IMR-90 (cell line): ENCODE data around the gene TIFAB. TPM values are rescaled to one million over a fixed set of nuclear protein-coding genes. Genes with fewer than 3 reads are reported as not detected.

Experiments
- ATAC-seq: fragments of 200-7000 bp; cut with Tn5 transposase; 2 replicates; pipeline ENCODE4 v1.9.1; 2020; ENCODE audit warnings: low read depth, mild to moderate bottlenecking, moderate library complexity
- BruUV-seq: library from RNA; stranded (reverse); fragments of 400-500 nt; replicated peaks from 2 replicates; lab custom pipeline; 2021; lab: Mats Ljungman, UMichigan
- CTCF ChIA-PET: fragments of 300-600 bp; formaldehyde crosslinking; extraction: SDS; loops from one replicate; lab custom pipeline; 2021; ENCODE audit warnings: antibody characterized with exemption; lab: Yijun Ruan, JAX
- POLR2A ChIA-PET: fragments of 300-600 bp; sonication (Branson Sonifier 250); formaldehyde crosslinking; loops from one replicate; lab custom pipeline; 2022; ENCODE audit warnings: antibody characterized with exemption; ENCODE audit not compliant: unreplicated experiment; lab: Charles Lee
- DNase-seq: peaks from one replicate; pipeline ENCODE4 v3.0.0; 2013
- H2AFZ ChIP-seq: replicated peaks from 2 replicates; pipeline ENCODE3; 2013; ENCODE audit warnings: low read length, mild to moderate bottlenecking; ENCODE audit not compliant: poor library complexity
- H2AK5ac ChIP-seq: 2 replicates; pipeline ENCODE4 v1.6.1; 2013; ENCODE audit warnings: low read depth, low read length, inconsistent platforms
- H2AK9ac ChIP-seq: replicated peaks from 2 replicates; pipeline ENCODE3; 2013; ENCODE audit warnings: mild to moderate bottlenecking, low read depth, low read length, moderate library complexity; ENCODE audit not compliant: poor library complexity
- H2BK120ac ChIP-seq: 2 replicates; pipeline ENCODE4 v1.6.1; 2013; ENCODE audit warnings: low read depth, low read length, inconsistent platforms
- H2BK15ac ChIP-seq: 3 replicates; pipeline ENCODE4 v1.6.1; 2013; ENCODE audit warnings: low read depth, low read length, inconsistent platforms
- H2BK20ac ChIP-seq: 2 replicates; pipeline ENCODE4 v1.6.1; 2013; ENCODE audit warnings: low read depth, mild to moderate bottlenecking, inconsistent platforms, low read length, moderate library complexity
- H2BK5ac ChIP-seq: 2 replicates; pipeline ENCODE4 v1.6.1; 2013; ENCODE audit warnings: mild to moderate bottlenecking, low read depth, low read length, inconsistent platforms; ENCODE audit not compliant: poor library complexity, severe bottlenecking
- H3K14ac ChIP-seq: replicated peaks from 2 replicates; pipeline ENCODE4 v1.6.1; 2013; ENCODE audit warnings: low read depth, low read length, inconsistent platforms
- H3K18ac ChIP-seq: 2 replicates; pipeline ENCODE4 v1.6.1; 2013; ENCODE audit warnings: low read depth, low read length, control low read depth
- H3K23ac ChIP-seq: 2 replicates; pipeline ENCODE4 v1.6.1; 2013; ENCODE audit warnings: low read depth, low read length, inconsistent platforms
- H3K27ac ChIP-seq: 2 replicates; pipeline ENCODE4 v1.5.1; 2013; ENCODE audit warnings: mild to moderate bottlenecking, control low read depth, low read length; ENCODE audit not compliant: insufficient read depth
- H3K27me3 ChIP-seq: 2 replicates; pipeline ENCODE4 v1.6.1; 2013; ENCODE audit warnings: low read length; ENCODE audit not compliant: control insufficient read depth, insufficient read depth
- H3K36me3 ChIP-seq: 2 replicates; pipeline ENCODE4 v1.6.1; 2013; ENCODE audit warnings: low read length, mixed read lengths; ENCODE audit not compliant: control insufficient read depth, insufficient read depth
- H3K4ac ChIP-seq: 2 replicates; pipeline ENCODE4 v1.6.1; 2013; ENCODE audit warnings: low read depth, low read length, inconsistent platforms
- H3K4me1 ChIP-seq: 2 replicates; pipeline ENCODE4 v1.6.1; 2013; ENCODE audit warnings: low read length, mixed read lengths; ENCODE audit not compliant: control insufficient read depth, insufficient read depth
- H3K4me2 ChIP-seq: 2 replicates; pipeline ENCODE4 v1.6.1; 2013; ENCODE audit warnings: low read depth, mild to moderate bottlenecking, control low read depth, low read length, moderate library complexity
- H3K4me3 ChIP-seq: 2 replicates; pipeline ENCODE4 v1.5.1; 2013; ENCODE audit warnings: low read depth, mild to moderate bottlenecking, control low read depth, low read length, moderate library complexity; ENCODE audit not compliant: insufficient read depth
- H3K56ac ChIP-seq: 2 replicates; pipeline ENCODE4 v1.6.1; 2013; ENCODE audit warnings: low read length, inconsistent platforms; ENCODE audit not compliant: insufficient read depth; ENCODE audit errors: extremely low read depth
- H3K79me1 ChIP-seq, 2 experiments: 2 replicates each; pipeline ENCODE4 v1.6.1; 2013; ENCODE audit warnings: low read length in 2 of 2, inconsistent platforms in 1 of 2, low read depth in 1 of 2
- H3K9ac ChIP-seq: 2 replicates; pipeline ENCODE4 v1.6.1; 2013; ENCODE audit warnings: low read depth, low read length, control low read depth
- H3K9me1 ChIP-seq: 2 replicates; pipeline ENCODE4 v1.6.1; 2013; ENCODE audit warnings: low read length, inconsistent platforms; ENCODE audit not compliant: insufficient read depth
- H3K9me3 ChIP-seq: 2 replicates; pipeline ENCODE4 v1.6.1; 2013; ENCODE audit warnings: low read length; ENCODE audit not compliant: control insufficient read depth, insufficient read depth
- H4K20me1 ChIP-seq: 2 replicates; pipeline ENCODE4 v1.6.1; 2013; ENCODE audit warnings: low read length, inconsistent platforms; ENCODE audit not compliant: insufficient read depth
- H4K5ac ChIP-seq: 2 replicates; pipeline ENCODE4 v1.6.1; 2013; ENCODE audit warnings: mild to moderate bottlenecking, low read depth, low read length, control low read depth
- H4K8ac ChIP-seq, 2 experiments: 2 replicates each; pipeline ENCODE4 v1.6.1; 2013; ENCODE audit warnings: low read depth in 2 of 2, low read length in 2 of 2, control low read depth in 1 of 2, inconsistent platforms in 1 of 2
- H4K91ac ChIP-seq: 2 replicates; pipeline ENCODE4 v1.6.1; 2013; ENCODE audit warnings: low read depth, low read length, inconsistent platforms; ENCODE audit not compliant: insufficient read depth
- BHLHE40 ChIP-seq: fragments of 150-350 bp; IDR thresholded peaks from 2 replicates; pipeline ENCODE4 v1.6.1; 2016; ENCODE audit warnings: mild to moderate bottlenecking, low read depth, low read length
- CEBPB ChIP-seq: IDR thresholded peaks from 2 replicates; pipeline ENCODE4 v1.6.1; 2012; ENCODE audit warnings: low read depth, low read length, improper control_type of control experiment
- FOS ChIP-seq: fragments of 150-350 bp; IDR thresholded peaks from 2 replicates; pipeline ENCODE4 v1.6.1; 2016; ENCODE audit warnings: low read depth, low read length
- MAFK ChIP-seq: IDR thresholded peaks from 2 replicates; pipeline ENCODE4 v1.6.1; 2012; ENCODE audit warnings: low read depth, low read length, improper control_type of control experiment
- MAZ ChIP-seq: IDR thresholded peaks from 2 replicates; pipeline ENCODE4 v1.6.1; 2012; ENCODE audit warnings: low read depth, mild to moderate bottlenecking, low read length, improper control_type of control experiment, moderate library complexity, borderline replicate concordance
- NFE2L2 ChIP-seq: fragments of 150-350 bp; IDR thresholded peaks from 2 replicates; pipeline ENCODE4 v1.6.1; 2016; ENCODE audit warnings: low read depth, mild to moderate bottlenecking, low read length
- POLR2A ChIP-seq: IDR thresholded peaks from 2 replicates; pipeline ENCODE4 v1.6.1; 2012; ENCODE audit warnings: mild to moderate bottlenecking, low read depth, low read length
- RAD21 ChIP-seq: IDR thresholded peaks from 2 replicates; pipeline ENCODE4 v1.6.1; 2012; ENCODE audit warnings: low read length, improper control_type of control experiment
- SMC3 ChIP-seq: fragments of 150-350 bp; IDR thresholded peaks from 2 replicates; pipeline ENCODE4 v1.6.1; 2016; ENCODE audit warnings: low read depth, mild to moderate bottlenecking, antibody characterized with exemption, low read length, moderate library complexity
- WGBS, 2 experiments: methylation state at CpG; one replicate each; pipeline versions ENCODE4 v1.1.5 to v1.1.7; 2013; ENCODE audit warnings: missing lambda C conversion rate in 2 of 2; ENCODE audit not compliant: insufficient read length in 1 of 2; ENCODE audit errors: extremely low coverage in 2 of 2; 5-methylcytosine and 5-hydroxymethylcytosine counted together
- dilution Hi-C: fragments of 300-500 bp; cut with HindIII; formaldehyde crosslinking; loops from one replicate; pipeline ENCODE4 v1.14.3; 2018; ENCODE audit warnings: low sequenced_read_pairs; ENCODE audit not compliant: unreplicated experiment
- in situ Hi-C: fragments of 300-500 bp; cut with MboI; formaldehyde crosslinking; loops from 3 replicates; pipeline ENCODE4 v1.14.3; 2019; ENCODE audit warnings: low sequenced_read_pairs, inconsistent platforms, mixed read lengths
- intact Hi-C: fragments of 100-400 bp; cut with micrococcal nuclease; formaldehyde crosslinking; loops from 2 replicates; pipeline ENCODE4 v1.10.0; 2022
- polyA plus RNA-seq, 3 experiments: library from polyadenylated mRNA; depleted of rRNA; stranded (reverse); fragments of >200 nt; gene quantifications; 2 replicates each; pipeline ENCODE4 v1.2.3, GENCODE V29; 2012; ENCODE audit warnings: low replicate concordance in 1 of 3
- total RNA-seq: library from RNA; depleted of rRNA; stranded (reverse); fragments of >200 nt; gene quantifications from 2 replicates; pipeline ENCODE4 v1.2.3, GENCODE V29; 2012
- TF ChIP-seq, protein P1 (sequence below): fragments of 150-350 bp; IDR thresholded peaks from 2 replicates; pipeline ENCODE4 v1.6.1; 2016; ENCODE audit warnings: low read depth, mild to moderate bottlenecking, low read length, moderate library complexity, borderline replicate concordance
- TF ChIP-seq, protein P2 (sequence below): conservative IDR thresholded peaks from 2 replicates; pipeline ENCODE4 v1.5.1; 2012; ENCODE audit warnings: mild to moderate bottlenecking, low read depth, low read length, improper control_type of control experiment
- TF ChIP-seq, protein P3 (sequence below): fragments of 150-350 bp; IDR thresholded peaks from 2 replicates; pipeline ENCODE4 v1.6.1; 2017; ENCODE audit warnings: mild to moderate bottlenecking, antibody characterized with exemption, low read length, low read depth

The TIFAB gene
- total and polyA plus RNA-seq, 2 of the 4 experiments (the other 2 are of a cell fraction), result not detected

DNA sequence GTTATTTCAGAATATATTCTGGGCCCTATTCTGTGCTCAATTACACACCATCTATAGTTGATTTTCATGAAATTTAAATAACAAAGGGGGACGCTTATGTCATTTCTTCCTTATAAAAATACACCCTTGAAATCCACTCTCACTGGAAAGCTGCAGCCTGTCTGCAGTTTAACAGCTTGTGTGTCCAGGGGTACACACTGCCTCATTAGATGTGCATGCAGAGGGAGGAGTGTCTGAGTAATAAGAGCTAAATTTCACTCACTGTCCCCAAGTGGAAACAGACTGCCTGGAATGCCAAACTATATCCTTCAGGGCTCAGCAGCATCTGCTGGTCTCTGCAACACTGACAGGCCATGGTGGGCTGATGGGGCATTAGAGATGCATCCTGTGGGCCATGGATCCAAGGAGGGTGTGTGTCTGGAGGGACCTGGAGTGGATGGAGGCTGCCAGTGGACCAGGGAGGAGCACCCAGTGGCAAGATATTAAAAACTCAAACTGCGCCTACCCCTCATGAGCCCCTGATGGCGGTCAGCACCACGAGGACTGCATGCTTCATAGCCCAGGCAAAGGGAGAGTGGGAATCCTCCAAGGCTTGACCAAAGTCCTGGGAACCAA is 15.8 kb upstream of the TIFAB start:
- Histone ChIP-seq H4K20me1 (no peaks in the 10 kb centered on the region), H3K9me3 (no peaks in the 10 kb centered on the region), H3K4ac (no peak overlapping the region), H3K36me3 (no peaks in the 10 kb centered on the region), H2BK15ac (no peak overlapping the region), H3K23ac (no peak overlapping the region), H3K4me3 (no peak overlapping the region), H3K18ac (no peak overlapping the region), H2AK5ac (no peak overlapping the region), H3K14ac (no peak overlapping the region), H3K79me1 (no peaks in the 10 kb centered on the region), H3K27me3 (peaks cover 69% of the 10 kb centered on the region), H2AK9ac (no peak overlapping the region), H2BK20ac (no peak overlapping the region), H4K8ac (no peak overlapping the region), H2AFZ (no peak overlapping the region), H4K5ac (no peak overlapping the region), H3K27ac (no peak overlapping the region), H2BK120ac (no peak overlapping the region), H3K9ac (no peak overlapping the region), H3K4me2 (no peak overlapping the region), H2BK5ac (no peak overlapping the region), H3K56ac (no peak overlapping the region), H3K9me1 (no peaks in the 10 kb centered on the region), H4K91ac (no peak overlapping the region), H3K4me1 (no peaks in the 10 kb centered on the region)
- intact Hi-C loops, result no loop called here
- ATAC-seq (no peak), DNase-seq (no peak)
- POLR2A ChIA-PET, result no interaction called here
- CTCF ChIA-PET, result interaction anchor here (4.1 to 4.9 kb wide), 2 partner anchors 83 to 98 kb away, joined by 36 to 108 read pairs; no protein-coding TSS in a partner anchor
- no TSS peak for BruUV-seq
- WGBS, 2 experiments, result 83% methylated on average over 2 of the region's 4 CpGs; no CpG with 5 or more reads in 1 of the 2 experiments
- TF ChIP-seq, protein P1, sequence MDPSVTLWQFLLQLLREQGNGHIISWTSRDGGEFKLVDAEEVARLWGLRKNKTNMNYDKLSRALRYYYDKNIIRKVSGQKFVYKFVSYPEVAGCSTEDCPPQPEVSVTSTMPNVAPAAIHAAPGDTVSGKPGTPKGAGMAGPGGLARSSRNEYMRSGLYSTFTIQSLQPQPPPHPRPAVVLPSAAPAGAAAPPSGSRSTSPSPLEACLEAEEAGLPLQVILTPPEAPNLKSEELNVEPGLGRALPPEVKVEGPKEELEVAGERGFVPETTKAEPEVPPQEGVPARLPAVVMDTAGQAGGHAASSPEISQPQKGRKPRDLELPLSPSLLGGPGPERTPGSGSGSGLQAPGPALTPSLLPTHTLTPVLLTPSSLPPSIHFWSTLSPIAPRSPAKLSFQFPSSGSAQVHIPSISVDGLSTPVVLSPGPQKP, result no peak
- TF ChIP-seq FOS (no peak), SMC3 (no peak), NFE2L2 (no peak), CEBPB (no peak), RAD21 (no peak), POLR2A (no peak), MAFK (no peak), MAZ (no peak), BHLHE40 (no peak)
- TF ChIP-seq, protein P2, sequence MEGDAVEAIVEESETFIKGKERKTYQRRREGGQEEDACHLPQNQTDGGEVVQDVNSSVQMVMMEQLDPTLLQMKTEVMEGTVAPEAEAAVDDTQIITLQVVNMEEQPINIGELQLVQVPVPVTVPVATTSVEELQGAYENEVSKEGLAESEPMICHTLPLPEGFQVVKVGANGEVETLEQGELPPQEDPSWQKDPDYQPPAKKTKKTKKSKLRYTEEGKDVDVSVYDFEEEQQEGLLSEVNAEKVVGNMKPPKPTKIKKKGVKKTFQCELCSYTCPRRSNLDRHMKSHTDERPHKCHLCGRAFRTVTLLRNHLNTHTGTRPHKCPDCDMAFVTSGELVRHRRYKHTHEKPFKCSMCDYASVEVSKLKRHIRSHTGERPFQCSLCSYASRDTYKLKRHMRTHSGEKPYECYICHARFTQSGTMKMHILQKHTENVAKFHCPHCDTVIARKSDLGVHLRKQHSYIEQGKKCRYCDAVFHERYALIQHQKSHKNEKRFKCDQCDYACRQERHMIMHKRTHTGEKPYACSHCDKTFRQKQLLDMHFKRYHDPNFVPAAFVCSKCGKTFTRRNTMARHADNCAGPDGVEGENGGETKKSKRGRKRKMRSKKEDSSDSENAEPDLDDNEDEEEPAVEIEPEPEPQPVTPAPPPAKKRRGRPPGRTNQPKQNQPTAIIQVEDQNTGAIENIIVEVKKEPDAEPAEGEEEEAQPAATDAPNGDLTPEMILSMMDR, result no peak
- TF ChIP-seq, protein P3, sequence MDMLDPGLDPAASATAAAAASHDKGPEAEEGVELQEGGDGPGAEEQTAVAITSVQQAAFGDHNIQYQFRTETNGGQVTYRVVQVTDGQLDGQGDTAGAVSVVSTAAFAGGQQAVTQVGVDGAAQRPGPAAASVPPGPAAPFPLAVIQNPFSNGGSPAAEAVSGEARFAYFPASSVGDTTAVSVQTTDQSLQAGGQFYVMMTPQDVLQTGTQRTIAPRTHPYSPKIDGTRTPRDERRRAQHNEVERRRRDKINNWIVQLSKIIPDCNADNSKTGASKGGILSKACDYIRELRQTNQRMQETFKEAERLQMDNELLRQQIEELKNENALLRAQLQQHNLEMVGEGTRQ, result no peak
- dilution Hi-C loops, result loop anchor here (25.0 kb wide), 1 partner anchor 94 kb away; no protein-coding TSS in a partner anchor
- in situ Hi-C loops, result loop anchor here (5.0 to 10.0 kb wide), 2 partner anchors 84 to 367 kb away; partner anchors contain the start of gene SLC25A48
